RWPE2 (cell line): ENCODE measurements around the gene OOSP4A.

ENCODE experiments used
- ATAC-seq: fragments of 200-7000 bp; cut with Tn5 transposase; 3 replicates; pipeline ENCODE4 v1.9.1; 2021; ENCODE audit warnings: low read depth
- DNase-seq: peaks from one replicate; pipeline ENCODE4 v3.0.0-alpha.2; 2020; ENCODE audit warnings: low spot score
- H3K27ac ChIP-seq: fragments of 450-650 bp; 2 replicates; pipeline ENCODE4 v1.5.1; 2017; ENCODE audit warnings: mild to moderate bottlenecking; ENCODE audit not compliant: poor library complexity, severe bottlenecking
- H3K27me3 ChIP-seq: fragments of 250-450 bp; sonication (Bioruptor Pico); 2 replicates; pipeline ENCODE4 v1.5.1; 2021; ENCODE audit warnings: mild to moderate bottlenecking, moderate library complexity; ENCODE audit not compliant: insufficient read depth, poor library complexity, severe bottlenecking
- H3K36me3 ChIP-seq: fragments of 250-450 bp; sonication (Bioruptor Pico); 2 replicates; pipeline ENCODE4 v1.5.1; 2020; ENCODE audit warnings: low read depth, mild to moderate bottlenecking, moderate library complexity
- H3K4me1 ChIP-seq: fragments of 250-450 bp; sonication (Bioruptor Pico); 2 replicates; pipeline ENCODE4 v1.5.1; 2021; ENCODE audit warnings: mild to moderate bottlenecking, moderate library complexity; ENCODE audit not compliant: insufficient read depth, poor library complexity, severe bottlenecking
- H3K4me3 ChIP-seq: fragments of 250-450 bp; sonication (Bioruptor Pico); 2 replicates; pipeline ENCODE4 v1.5.1; 2021; ENCODE audit warnings: mild to moderate bottlenecking, moderate library complexity; ENCODE audit not compliant: severe bottlenecking
- H3K9me3 ChIP-seq: fragments of 250-450 bp; sonication (Bioruptor Pico); 2 replicates; pipeline ENCODE4 v1.5.1; 2021; ENCODE audit warnings: mild to moderate bottlenecking, moderate library complexity; ENCODE audit not compliant: severe bottlenecking
- CTCF ChIP-seq: fragments of 450-650 bp; IDR thresholded peaks from one replicate; pipeline ENCODE4 v1.5.1; 2017; ENCODE audit warnings: mild to moderate bottlenecking, moderate library complexity; ENCODE audit not compliant: poor library complexity, severe bottlenecking

Gene OOSP4A

GRCh38 chr11:59944720-59945119 lies 19.1 kb upstream of the OOSP4A start:
- no peak overlapping the region for H3K4me3 ChIP-seq

GRCh38 chr11:59953463-59954218 lies 10.2 kb upstream of the OOSP4A start:
- H3K27me3 ChIP-seq, result peaks cover 4% of the 10 kb centered on the region
- H3K4me1 ChIP-seq, result peaks cover 6% of the 10 kb centered on the region
- DNase-seq (no peak), ATAC-seq (peak; percentile 23; the same call in 1 of the 3 replicates)
- H3K27ac ChIP-seq, result no peak overlapping the region
- no peaks in the 10 kb centered on the region for H3K36me3 ChIP-seq
- no peaks in the 10 kb centered on the region for H3K9me3 ChIP-seq
- H3K4me3 ChIP-seq, result no peak overlapping the region
- no peak for TF ChIP-seq CTCF

More at GRCh38 chr11:59944720-59945119, 19.1 kb upstream of the OOSP4A start:
- DNase-seq, result no peak
- no peak for TF ChIP-seq CTCF
- H3K4me1 ChIP-seq, result no peaks in the 10 kb centered on the region
- H3K27me3 ChIP-seq, result no peaks in the 10 kb centered on the region
- H3K36me3 ChIP-seq, result no peaks in the 10 kb centered on the region
- ATAC-seq, result no peak
- no peak overlapping the region for H3K27ac ChIP-seq
- H3K9me3 ChIP-seq, result no peaks in the 10 kb centered on the region

DNA sequence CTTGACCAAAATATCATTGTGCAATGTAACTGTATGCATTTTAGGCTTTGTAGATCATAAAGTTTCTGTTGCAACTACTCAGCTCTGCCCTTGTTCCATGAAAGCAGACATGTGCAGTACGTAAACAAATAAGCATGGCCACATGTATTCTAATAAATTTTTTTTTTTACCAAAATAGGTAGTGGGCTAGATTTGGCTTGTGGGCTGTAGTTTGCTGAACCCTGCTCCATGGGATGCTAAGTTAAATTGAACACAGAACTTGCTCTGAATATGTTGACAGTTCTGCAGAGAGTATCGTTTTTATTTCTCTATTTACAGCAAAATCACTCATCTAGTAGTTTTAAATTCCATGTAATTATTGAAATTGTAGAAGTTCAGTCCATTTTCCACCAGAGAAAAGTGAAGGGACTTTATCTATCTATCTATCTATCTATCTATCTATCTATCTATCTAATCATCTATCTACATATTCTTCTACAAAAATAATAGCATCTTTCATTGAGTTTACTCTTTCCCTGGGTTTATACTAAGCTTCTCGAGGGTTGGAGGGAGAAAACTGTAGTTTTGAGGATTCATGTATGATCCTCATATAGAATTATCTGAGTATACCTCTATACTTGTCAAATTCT lies 9.5 kb upstream of the OOSP4A start:
- Histone ChIP-seq H3K36me3 (no peaks in the 10 kb centered on the region), H3K4me3 (no peak overlapping the region), H3K27ac (no peak overlapping the region), H3K4me1 (peaks cover 6% of the 10 kb centered on the region), H3K27me3 (peaks cover 4% of the 10 kb centered on the region), H3K9me3 (no peaks in the 10 kb centered on the region)
- TF ChIP-seq CTCF, result no peak
- ATAC-seq (no peak), DNase-seq (no peak)

DNA sequence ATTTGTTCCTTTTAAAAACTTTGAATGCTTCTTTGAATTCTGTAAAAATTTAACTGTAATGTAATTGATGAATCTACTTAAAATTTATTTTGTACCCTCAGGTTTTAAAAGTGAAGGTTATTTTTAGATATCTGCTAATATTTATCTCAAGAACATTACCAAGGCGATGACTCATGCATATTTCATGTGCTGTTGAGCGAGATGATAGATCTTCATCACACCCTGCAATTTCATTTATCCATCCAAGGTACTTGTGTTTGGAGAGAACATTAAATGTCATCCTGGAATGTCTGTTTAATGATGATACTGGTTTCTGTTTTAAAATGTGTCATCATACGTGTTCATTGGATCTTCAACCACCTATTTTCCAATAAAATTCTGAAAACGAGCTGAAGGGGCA lies 6.7 kb upstream of the OOSP4A start:
- Histone ChIP-seq H3K4me3 (no peak overlapping the region), H3K27ac (no peak overlapping the region), H3K27me3 (peaks cover 4% of the 10 kb centered on the region), H3K4me1 (peaks cover 6% of the 10 kb centered on the region), H3K36me3 (no peaks in the 10 kb centered on the region), H3K9me3 (no peaks in the 10 kb centered on the region)
- DNase-seq (no peak), ATAC-seq (no peak)
- TF ChIP-seq CTCF, result no peak
